HepG2 (cell line): ENCODE results near the gene TMEM255B. TPM values are rescaled to one million over a fixed set of nuclear protein-coding genes. Genes with fewer than 3 reads are reported as not detected.

ENCODE experiments used
- ATAC-seq: fragments of 200-7000 bp; cut with Tn5 transposase; 3 replicates; pipeline ENCODE4 v1.9.1; 2020; ENCODE audit warnings: mild to moderate bottlenecking, moderate library complexity
- BruUV-seq: library from RNA; stranded (reverse); fragments of 400-500 nt; replicated peaks from 2 replicates; lab custom pipeline; 2021; lab: Mats Ljungman, UMichigan
- CTCF ChIA-PET: fragments of 300-600 bp; formaldehyde crosslinking; extraction: SDS; loops from one replicate; lab custom pipeline; 2021; ENCODE audit warnings: low total read pairs, inconsistent platforms, low intra/inter-chr PET ratio; lab: Yijun Ruan, JAX
- POLR2A ChIA-PET: fragments of 350-600 bp; sonication (Branson Sonifier 250); formaldehyde crosslinking; loops from one replicate; lab custom pipeline; 2020; ENCODE audit warnings: antibody characterized with exemption, inconsistent platforms; lab: Yijun Ruan, JAX
- DNase-seq: peaks from one replicate; pipeline ENCODE4 v3.0.0-alpha.2; 2015; ENCODE audit warnings: low spot score
- FAIRE-seq: peaks from 3 replicates; lab custom pipeline; 2011; peaks lifted over from hg19 to GRCh38; lab: Jason Lieb, UNC
- H2AFZ ChIP-seq: one replicate; pipeline ENCODE4 v1.6.1; 2011; ENCODE audit warnings: low read length, inconsistent platforms
- H3K27ac ChIP-seq: fragments of 300-600 bp; 3 replicates; pipeline ENCODE4 v1.8.0; 2011; ENCODE audit warnings: mixed run types, mild to moderate bottlenecking, mixed read lengths, low read length, inconsistent platforms; ENCODE audit not compliant: insufficient read depth; ENCODE audit errors: extremely low read length
- H3K27me3 ChIP-seq, 2 experiments: fragments of 200-600 bp in 1 of 2; 2 replicates in 1 of 2; 3 replicates in 1 of 2; pipeline versions ENCODE4 v1.6.0 to v1.8.0; 2011; ENCODE audit warnings: low read length in 2 of 2, mild to moderate bottlenecking in 2 of 2, moderate library complexity in 2 of 2, inconsistent platforms in 1 of 2; ENCODE audit not compliant: insufficient read depth in 2 of 2, control insufficient read depth in 1 of 2
- H3K36me3 ChIP-seq, 2 experiments: fragments of 200-600 bp in 1 of 2; replicated peaks in 1 of 2; 2 replicates in 1 of 2; 3 replicates in 1 of 2; pipeline versions ENCODE4 v1.5.1 to v1.8.0; 2011; ENCODE audit warnings: low read length in 2 of 2, inconsistent platforms in 1 of 2; ENCODE audit not compliant: insufficient read depth in 2 of 2, control insufficient read depth in 1 of 2
- H3K4me1 ChIP-seq: 2 replicates; pipeline ENCODE4 v1.5.1; 2012; ENCODE audit warnings: low read length, inconsistent platforms; ENCODE audit not compliant: insufficient read depth
- H3K4me2 ChIP-seq: 2 replicates; pipeline ENCODE4 v1.6.0; 2011; ENCODE audit warnings: low read depth, low read length, inconsistent platforms
- H3K4me3 ChIP-seq, 3 experiments: fragments of 200-600 bp in 1 of 3; sonication (generic), shearing (Covaris generic) in 1 of 3; replicated peaks in 1 of 3; 2 replicates each; pipeline ENCODE4 v1.5.1; 2011 to 2016; ENCODE audit warnings: low read length in 3 of 3, inconsistent platforms in 2 of 3, low read depth in 2 of 3, mild to moderate bottlenecking in 2 of 3, control low read depth in 1 of 3, mixed read lengths in 1 of 3; ENCODE audit not compliant: insufficient read depth in 1 of 3
- H3K79me2 ChIP-seq: one replicate; pipeline ENCODE4 v1.6.1; 2011; ENCODE audit warnings: low read length, inconsistent platforms; ENCODE audit not compliant: insufficient read depth
- H3K9ac ChIP-seq: 2 replicates; pipeline ENCODE4 v1.6.0; 2011; ENCODE audit warnings: mild to moderate bottlenecking, low read depth, low read length, inconsistent platforms; ENCODE audit not compliant: insufficient read depth
- H3K9me3 ChIP-seq: 2 replicates; pipeline ENCODE4 v1.5.1; 2012; ENCODE audit warnings: mild to moderate bottlenecking, low read length
- H4K20me1 ChIP-seq: 2 replicates; pipeline ENCODE4 v1.6.0; 2011; ENCODE audit warnings: inconsistent platforms, mild to moderate bottlenecking, low read length, moderate library complexity; ENCODE audit not compliant: insufficient read depth
- AGO2 ChIP-seq: fragments of 200-400 bp; formaldehyde crosslinking; optimal IDR thresholded peaks from 2 replicates; pipeline ENCODE3; 2017; ENCODE audit warnings: mild to moderate bottlenecking, low read depth, low read length, moderate library complexity
- DDIT3 ChIP-seq: sonication (generic); formaldehyde crosslinking; IDR thresholded peaks from 2 replicates; pipeline ENCODE4 v1.4.0; 2020; ENCODE audit warnings: mild to moderate bottlenecking, missing genetic modification reagents
- EP300 ChIP-seq, 3 experiments: sonication (generic) in 1 of 3; formaldehyde crosslinking in 1 of 3; IDR thresholded peaks; 2 replicates each; pipeline versions ENCODE4 v1.5.1 to v1.6.1; 2011 to 2020; ENCODE audit warnings: low read depth in 2 of 3, low read length in 2 of 3, borderline replicate concordance in 1 of 3, improper control_type of control experiment in 1 of 3, mild to moderate bottlenecking in 1 of 3, missing genetic modification reagents in 1 of 3, moderate library complexity in 1 of 3
- GFI1 ChIP-seq: sonication (generic); formaldehyde crosslinking; IDR thresholded peaks from 2 replicates; pipeline ENCODE4 v1.5.0; 2020; ENCODE audit warnings: missing genetic modification reagents, mild to moderate bottlenecking, borderline replicate concordance
- HHEX ChIP-seq: IDR thresholded peaks from 2 replicates; pipeline ENCODE4 v1.6.1; 2016; ENCODE audit warnings: control low read depth
- KMT2B ChIP-seq: IDR thresholded peaks from 2 replicates; pipeline ENCODE4 v1.6.1; 2016; ENCODE audit warnings: missing genetic modification reagents, missing compliant biosample characterization
- NPAS2 ChIP-seq: sonication (generic); formaldehyde crosslinking; IDR thresholded peaks from 2 replicates; pipeline ENCODE4 v1.8.0; 2022; ENCODE audit warnings: mild to moderate bottlenecking, missing genetic modification reagents, borderline replicate concordance
- U2AF2 ChIP-seq: fragments of 200-400 bp; formaldehyde crosslinking; IDR thresholded peaks from 2 replicates; pipeline ENCODE4 v1.6.1; 2017; ENCODE audit warnings: low read depth, mild to moderate bottlenecking, low read length
- ZNF224 ChIP-seq: sonication (generic); formaldehyde crosslinking; IDR thresholded peaks from 2 replicates; pipeline ENCODE4 v1.5.0; 2020; ENCODE audit warnings: mild to moderate bottlenecking, missing genetic modification reagents
- ZNF441 ChIP-seq: sonication (generic); formaldehyde crosslinking; IDR thresholded peaks from 2 replicates; pipeline ENCODE4 v1.7.0; 2021; ENCODE audit warnings: missing genetic modification reagents, borderline replicate concordance
- WGBS: methylation state at CpG from one replicate; pipeline ENCODE4 v1.1.6; 2017; ENCODE audit warnings: low lambda C conversion rate; 5-methylcytosine and 5-hydroxymethylcytosine counted together
- in situ Hi-C: cut with HindIII; loops from 2 replicates; pipeline ENCODE4 v1.10.0; 2017; ENCODE audit warnings: low pct_unique_long_range_greater_than_20kb; ENCODE audit not compliant: extremely low pct_ligation_motif_present
- intact Hi-C: fragments of 100-400 bp; cut with micrococcal nuclease; formaldehyde crosslinking; loops from one replicate; pipeline ENCODE4 v1.10.0; 2022; ENCODE audit not compliant: unreplicated experiment
- polyA plus RNA-seq, 8 experiments: library from polyadenylated mRNA; depleted of rRNA in 3 of 8; stranded (reverse) in 7 of 8; unstranded in 1 of 8; fragments of >200 nt; fragmentation: Illumina TruSeq in 4 of 8; extraction: Trizol in 4 of 8; gene quantifications; 2 replicates each; pipeline versions ENCODE4 v1.2.1 to v1.2.3, GENCODE V29; 2011 to 2016; ENCODE audit warnings: low read depth in 4 of 8, missing spikeins in 1 of 8, mixed read lengths in 1 of 8; ENCODE audit not compliant: insufficient read depth in 1 of 8
- total RNA-seq, 5 experiments: library from RNA; depleted of rRNA; stranded (reverse); fragments of >200 nt; fragmentation: Illumina TruSeq; extraction: Trizol; gene quantifications; 2 replicates each; pipeline ENCODE4 v1.2.3, GENCODE V29; 2016; ENCODE audit warnings: low read depth in 1 of 5
- TF ChIP-seq, protein P1 (sequence below): sonication (generic); formaldehyde crosslinking; IDR thresholded peaks from one replicate; pipeline ENCODE4 v1.5.1; 2020; ENCODE audit warnings: mild to moderate bottlenecking, missing genetic modification reagents; ENCODE audit errors: not compliant biosample characterization
- TF ChIP-seq, protein P2 (sequence below): sonication (generic); formaldehyde crosslinking; IDR thresholded peaks from 2 replicates; pipeline ENCODE4 v1.5.1; 2020; ENCODE audit warnings: missing genetic modification reagents, mild to moderate bottlenecking, borderline replicate concordance

The TMEM255B gene
- total and polyA plus RNA-seq, 2 of the 13 experiments (the other 11 are each of a cell fraction or from before 2014, with no cell fraction given), result not detected

DNA sequence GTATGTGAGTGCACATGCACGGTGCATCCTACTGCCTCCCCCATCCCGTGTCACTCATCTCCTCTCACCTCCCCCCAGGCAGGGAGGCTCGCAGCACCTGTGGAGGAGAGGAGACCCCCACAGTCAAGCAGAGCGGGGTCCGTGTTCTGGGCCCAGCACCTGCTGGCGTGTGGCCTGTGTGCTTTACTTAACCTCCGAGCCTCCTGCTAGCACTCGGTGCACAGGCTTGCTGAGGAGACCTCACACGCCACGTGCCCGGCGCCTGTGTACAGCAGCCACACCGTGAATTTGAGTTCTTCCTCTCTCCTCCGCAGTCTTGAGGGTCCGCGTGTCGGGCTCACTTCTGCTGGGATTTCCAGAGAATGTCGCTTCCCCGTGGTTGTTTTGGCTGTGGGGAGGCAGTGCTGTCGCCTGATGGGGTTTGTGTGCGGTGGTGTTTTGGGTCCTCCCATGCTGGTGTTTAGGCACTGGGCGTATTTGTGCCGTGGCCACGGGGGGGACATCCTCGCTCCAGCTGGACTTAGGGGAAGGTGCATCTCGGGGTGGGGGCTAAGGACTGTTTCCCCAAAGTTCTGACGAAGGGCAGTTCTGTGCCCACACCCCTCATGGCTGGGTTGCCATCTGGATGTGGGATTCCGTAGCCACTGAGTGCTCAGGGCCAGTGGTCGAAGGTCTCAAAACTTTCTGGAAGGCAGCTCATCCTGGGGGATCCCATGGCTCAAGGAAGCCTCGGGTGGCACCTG, 34.8 kb upstream of the TMEM255B start:
- Histone ChIP-seq H3K9me3 (no peaks in the 10 kb centered on the region), H3K27ac (no peak overlapping the region), H4K20me1 (no peaks in the 10 kb centered on the region), H3K9ac (no peak overlapping the region), H3K36me3 (no peaks in the 10 kb centered on the region), H3K4me3 (no peak overlapping the region; a peak in 1 of 6 replicates), H2AFZ (no peak overlapping the region), H3K4me1 (peaks cover 10% of the 10 kb centered on the region), H3K4me2 (peak overlapping the region; percentile 65), H3K27me3 (peaks cover 6 to 23% of the 10 kb centered on the region in 2 experiments; a peak in 2 of 5 replicates), H3K79me2 (no peaks in the 10 kb centered on the region)
- ChIA-PET CTCF (interaction anchor here (1.3 kb wide), 2 partner anchors 181 to 502 kb away, joined by 4 read pairs; no protein-coding TSS in a partner anchor), POLR2A (interaction anchor here (0.8 kb wide), 1 partner anchor 12 kb away, joined by 3 read pairs; no protein-coding TSS in a partner anchor)
- FAIRE-seq (no peak), DNase-seq (no peak), ATAC-seq (peak; percentile 12; the same call in 2 of the 3 replicates)
- WGBS, result 50% methylated on average over 24 of the region's 30 CpGs
- intact Hi-C loops, result no loop called here
- no TSS peak for BruUV-seq
- in situ Hi-C loops, result no loop called here
- no peak for TF ChIP-seq GFI1 (CRISPR knock-in tag)
- TF ChIP-seq ZNF441 (CRISPR knock-in tag), result no peak
- TF ChIP-seq, protein P1, sequence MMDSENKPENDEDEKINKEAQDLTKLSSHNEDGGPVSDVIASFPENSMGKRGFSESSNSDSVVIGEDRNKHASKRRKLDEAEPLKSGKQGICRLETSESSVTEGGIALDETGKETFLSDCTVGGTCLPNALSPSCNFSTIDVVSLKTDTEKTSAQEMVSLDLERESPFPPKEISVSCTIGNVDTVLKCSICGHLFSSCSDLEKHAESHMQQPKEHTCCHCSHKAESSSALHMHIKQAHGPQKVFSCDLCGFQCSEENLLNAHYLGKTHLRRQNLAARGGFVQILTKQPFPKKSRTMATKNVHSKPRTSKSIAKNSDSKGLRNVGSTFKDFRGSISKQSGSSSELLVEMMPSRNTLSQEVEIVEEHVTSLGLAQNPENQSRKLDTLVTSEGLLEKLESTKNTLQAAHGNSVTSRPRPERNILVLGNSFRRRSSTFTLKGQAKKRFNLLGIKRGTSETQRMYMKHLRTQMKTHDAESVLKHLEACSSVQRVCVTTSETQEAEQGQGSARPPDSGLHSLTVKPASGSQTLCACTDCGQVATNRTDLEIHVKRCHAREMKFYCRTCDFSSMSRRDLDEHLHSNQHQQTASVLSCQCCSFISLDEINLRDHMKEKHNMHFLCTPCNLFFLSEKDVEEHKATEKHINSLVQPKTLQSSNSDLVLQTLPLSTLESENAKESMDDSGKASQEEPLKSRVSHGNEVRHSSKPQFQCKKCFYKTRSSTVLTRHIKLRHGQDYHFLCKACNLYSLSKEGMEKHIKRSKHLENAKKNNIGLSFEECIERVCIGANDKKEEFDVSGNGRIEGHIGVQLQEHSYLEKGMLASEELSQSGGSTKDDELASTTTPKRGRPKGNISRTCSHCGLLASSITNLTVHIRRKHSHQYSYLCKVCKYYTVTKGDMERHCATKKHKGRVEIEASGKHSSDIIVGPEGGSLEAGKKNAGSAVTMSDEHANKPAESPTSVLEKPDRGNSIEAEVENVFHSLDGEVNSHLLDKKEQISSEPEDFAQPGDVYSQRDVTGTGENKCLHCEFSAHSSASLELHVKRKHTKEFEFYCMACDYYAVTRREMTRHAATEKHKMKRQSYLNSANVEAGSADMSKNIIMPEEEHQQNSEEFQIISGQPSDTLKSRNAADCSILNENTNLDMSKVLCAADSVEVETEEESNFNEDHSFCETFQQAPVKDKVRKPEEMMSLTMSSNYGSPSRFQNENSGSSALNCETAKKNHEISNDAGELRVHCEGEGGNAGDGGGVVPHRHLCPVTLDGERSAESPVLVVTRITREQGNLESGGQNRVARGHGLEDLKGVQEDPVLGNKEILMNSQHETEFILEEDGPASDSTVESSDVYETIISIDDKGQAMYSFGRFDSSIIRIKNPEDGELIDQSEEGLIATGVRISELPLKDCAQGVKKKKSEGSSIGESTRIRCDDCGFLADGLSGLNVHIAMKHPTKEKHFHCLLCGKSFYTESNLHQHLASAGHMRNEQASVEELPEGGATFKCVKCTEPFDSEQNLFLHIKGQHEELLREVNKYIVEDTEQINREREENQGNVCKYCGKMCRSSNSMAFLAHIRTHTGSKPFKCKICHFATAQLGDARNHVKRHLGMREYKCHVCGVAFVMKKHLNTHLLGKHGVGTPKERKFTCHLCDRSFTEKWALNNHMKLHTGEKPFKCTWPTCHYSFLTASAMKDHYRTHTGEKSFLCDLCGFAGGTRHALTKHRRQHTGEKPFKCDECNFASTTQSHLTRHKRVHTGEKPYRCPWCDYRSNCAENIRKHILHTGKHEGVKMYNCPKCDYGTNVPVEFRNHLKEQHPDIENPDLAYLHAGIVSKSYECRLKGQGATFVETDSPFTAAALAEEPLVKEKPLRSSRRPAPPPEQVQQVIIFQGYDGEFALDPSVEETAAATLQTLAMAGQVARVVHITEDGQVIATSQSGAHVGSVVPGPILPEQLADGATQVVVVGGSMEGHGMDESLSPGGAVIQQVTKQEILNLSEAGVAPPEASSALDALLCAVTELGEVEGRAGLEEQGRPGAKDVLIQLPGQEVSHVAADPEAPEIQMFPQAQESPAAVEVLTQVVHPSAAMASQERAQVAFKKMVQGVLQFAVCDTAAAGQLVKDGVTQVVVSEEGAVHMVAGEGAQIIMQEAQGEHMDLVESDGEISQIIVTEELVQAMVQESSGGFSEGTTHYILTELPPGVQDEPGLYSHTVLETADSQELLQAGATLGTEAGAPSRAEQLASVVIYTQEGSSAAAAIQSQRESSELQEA (CRISPR knock-in tag), result no peak
- no peak for TF ChIP-seq NPAS2 (CRISPR knock-in tag)
- no peak for TF ChIP-seq U2AF2
- no peak for TF ChIP-seq ZNF224
- no peak for TF ChIP-seq DDIT3 (CRISPR knock-in tag)
- TF ChIP-seq AGO2, result no peak
- TF ChIP-seq, protein P2, sequence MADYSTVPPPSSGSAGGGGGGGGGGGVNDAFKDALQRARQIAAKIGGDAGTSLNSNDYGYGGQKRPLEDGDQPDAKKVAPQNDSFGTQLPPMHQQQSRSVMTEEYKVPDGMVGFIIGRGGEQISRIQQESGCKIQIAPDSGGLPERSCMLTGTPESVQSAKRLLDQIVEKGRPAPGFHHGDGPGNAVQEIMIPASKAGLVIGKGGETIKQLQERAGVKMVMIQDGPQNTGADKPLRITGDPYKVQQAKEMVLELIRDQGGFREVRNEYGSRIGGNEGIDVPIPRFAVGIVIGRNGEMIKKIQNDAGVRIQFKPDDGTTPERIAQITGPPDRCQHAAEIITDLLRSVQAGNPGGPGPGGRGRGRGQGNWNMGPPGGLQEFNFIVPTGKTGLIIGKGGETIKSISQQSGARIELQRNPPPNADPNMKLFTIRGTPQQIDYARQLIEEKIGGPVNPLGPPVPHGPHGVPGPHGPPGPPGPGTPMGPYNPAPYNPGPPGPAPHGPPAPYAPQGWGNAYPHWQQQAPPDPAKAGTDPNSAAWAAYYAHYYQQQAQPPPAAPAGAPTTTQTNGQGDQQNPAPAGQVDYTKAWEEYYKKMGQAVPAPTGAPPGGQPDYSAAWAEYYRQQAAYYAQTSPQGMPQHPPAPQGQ, result no peak
- TF ChIP-seq HHEX (CRISPR knock-in tag), result no peak
- TF ChIP-seq EP300 (IDR thresholded peaks at IDR 0.05; ENCODE audit: low read depth in 2 of 2, low read length in 2 of 2), result no peak
- no peak for TF ChIP-seq EP300 (CRISPR knock-in tag; IDR thresholded peaks at IDR 0.05; ENCODE audit: borderline replicate concordance)
- no peak for TF ChIP-seq KMT2B (CRISPR knock-in tag)
